HG02884 (cell line): ENCODE measurements around the gene TMEM100.
"Not testable (repeated sequence)": the region's sequence is repeated elsewhere in the genome, so short reads cannot be mapped to it uniquely, and the experiment has no call there.

Experiments used
- ATAC-seq: cut with Tn5 transposase; IDR thresholded peaks from one replicate; pipeline ENCODE4 v1.9.1; 2021; ENCODE audit warnings: mild to moderate bottlenecking, moderate library complexity; ENCODE audit not compliant: unreplicated experiment

TMEM100 gene

DNA sequence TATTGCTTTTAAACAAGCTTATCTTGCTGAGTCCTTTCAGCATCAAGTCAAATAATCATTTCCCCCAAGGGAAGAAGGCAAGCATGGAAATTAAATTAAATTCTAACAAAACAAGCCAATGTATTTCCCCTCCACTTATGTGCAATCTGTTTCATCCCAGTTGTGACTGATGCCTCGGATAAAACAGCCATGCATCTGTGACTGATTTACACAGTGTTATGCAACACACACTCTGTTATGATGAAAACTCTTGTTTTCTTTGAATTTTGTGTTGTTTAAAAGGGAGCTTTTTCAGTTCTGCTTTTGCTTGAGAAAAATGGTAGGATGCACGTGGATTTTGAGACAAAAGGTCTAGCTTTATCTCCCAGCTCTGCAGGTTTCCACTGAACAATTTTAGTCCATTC is 32.6 kb downstream of the TMEM100 start:
- no peak for ATAC-seq

- no peak for ATAC-seq
Observed at GRCh38 chr17:55689672-55690071, 33.0 kb downstream of the TMEM100 start.

DNA sequence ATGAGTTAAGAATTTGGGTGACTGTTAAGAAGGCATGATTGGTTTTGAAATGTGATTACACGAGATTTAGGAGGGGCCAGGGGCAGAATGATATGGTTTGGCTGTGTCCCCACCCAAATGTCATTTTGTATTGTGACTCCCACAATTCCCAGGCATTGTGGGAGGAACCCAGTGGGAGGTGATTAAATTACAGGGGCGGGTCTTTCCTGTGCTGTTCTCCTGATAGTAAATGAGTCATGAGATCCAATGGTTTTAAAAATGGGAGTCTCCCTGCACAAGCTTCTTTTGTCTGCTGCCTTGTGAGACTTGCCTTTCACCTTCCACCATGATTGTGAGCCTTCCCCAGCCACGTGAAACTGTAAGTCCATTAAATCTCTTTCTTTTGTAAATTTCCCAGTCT is 34.6 kb downstream of the TMEM100 start:
- ATAC-seq, result no peak

GRCh38 chr17:55687037-55687436 is 35.6 kb downstream of the TMEM100 start:
- ATAC-seq, result no peak

- ATAC-seq, result no peak
Observed at GRCh38 chr17:55683550-55684315, 38.9 kb downstream of the TMEM100 start.

DNA sequence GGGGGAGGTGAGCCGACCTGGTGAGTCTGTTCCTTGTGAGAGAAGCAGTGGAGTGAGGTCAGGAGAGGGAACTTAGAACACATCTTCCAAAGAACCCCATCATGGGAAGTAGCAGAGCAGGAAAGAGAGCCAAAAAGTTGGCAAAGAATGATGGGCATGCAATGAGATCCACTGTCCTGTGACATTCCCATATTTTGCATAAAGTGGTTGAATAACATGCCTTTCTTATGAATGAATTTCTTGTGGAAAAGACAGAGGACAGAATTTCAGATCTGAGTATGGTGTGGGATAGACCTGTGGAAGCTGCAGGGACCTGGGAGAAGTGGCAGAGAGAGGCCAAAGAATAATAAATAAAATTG is 41.3 kb downstream of the TMEM100 start:
- ATAC-seq, result no peak

- no peak for ATAC-seq
Observed at GRCh38 chr17:55680686-55681341, 41.9 kb downstream of the TMEM100 start.

DNA sequence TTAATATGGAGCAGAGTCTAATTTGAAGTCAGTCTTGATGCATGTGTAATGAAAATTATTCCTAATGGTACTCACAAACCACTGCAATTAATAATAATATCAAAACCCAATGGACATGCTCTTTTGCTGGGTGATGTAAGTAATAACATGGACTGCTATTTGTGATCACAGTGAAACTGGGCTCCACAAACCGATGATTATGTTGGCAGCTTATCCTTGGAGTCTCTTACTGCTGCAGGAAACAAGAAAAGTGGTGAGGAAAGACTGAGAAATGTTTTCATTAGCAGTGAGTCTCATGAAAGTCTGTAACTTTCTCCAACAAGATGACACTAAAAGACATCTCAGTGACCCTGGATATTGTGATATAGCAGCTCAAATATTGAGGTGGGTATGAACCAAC is 45.2 kb downstream of the TMEM100 start:
- ATAC-seq, result no peak

GRCh38 chr17:55676274-55676673 is 46.4 kb downstream of the TMEM100 start:
- ATAC-seq, result no peak

- no peak for ATAC-seq
Observed at GRCh38 chr17:55673743-55674506, 48.7 kb downstream of the TMEM100 start.

GRCh38 chr17:55672585-55673501 is 49.8 kb downstream of the TMEM100 start:
- no peak for ATAC-seq

DNA sequence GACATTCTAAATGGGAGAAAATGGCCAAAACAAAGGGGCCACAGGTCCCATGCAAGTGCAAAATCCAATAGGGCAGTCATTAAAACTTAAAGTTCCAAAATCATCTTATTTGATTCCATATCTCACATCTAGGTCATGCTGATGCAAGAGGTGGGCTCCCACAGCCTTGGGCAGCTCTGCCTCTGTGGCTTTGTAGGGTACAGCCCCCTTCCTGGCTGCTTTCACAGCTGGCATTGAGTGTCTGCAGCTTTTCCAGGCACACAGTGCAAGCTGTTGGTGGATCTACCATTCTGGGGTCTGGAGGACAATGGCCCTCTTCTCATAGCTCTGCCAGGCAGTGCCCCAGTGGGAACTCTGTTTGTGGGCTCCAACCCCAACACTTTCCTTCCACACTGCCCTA is 50.7 kb downstream of the TMEM100 start:
- not testable (repeated sequence) for ATAC-seq
